Tibial nerve (tissue), 4 donors: ENCODE data around the gene CYTH1. TPM values are rescaled to one million over a fixed set of nuclear protein-coding genes. Genes with fewer than 3 reads are reported as not detected.

Experiments
- DNase-seq, 2 donors: peaks; one replicate each; pipeline ENCODE4 v3.0.0-alpha.2; 2019; ENCODE audit warnings: low spot score in 2 of 2
- H3K27ac ChIP-seq, 4 donors: fragments of 200-600 bp; sonication (generic) in 3 of 4; one replicate each; pipeline ENCODE4 v1.5.1; 2017 to 2019; ENCODE audit warnings: mild to moderate bottlenecking in 1 of 4
- H3K27me3 ChIP-seq, 2 donors: fragments of 200-600 bp; sonication (generic) in 1 of 2; one replicate each; pipeline versions ENCODE4 v1.5.1 to v1.6.0; 2017 to 2019
- H3K36me3 ChIP-seq, 3 donors: fragments of 200-600 bp; sonication (generic); one replicate each; pipeline ENCODE4 v1.5.1; 2018 to 2019
- H3K4me1 ChIP-seq, 4 donors: fragments of 200-600 bp; sonication (generic) in 3 of 4; one replicate each; pipeline ENCODE4 v1.5.1; 2017 to 2019
- H3K4me3 ChIP-seq, 4 donors: fragments of 200-600 bp; sonication (generic) in 3 of 4; one replicate each; pipeline ENCODE4 v1.5.1; 2017 to 2019; ENCODE audit warnings: mild to moderate bottlenecking in 1 of 4, moderate library complexity in 1 of 4
- H3K9me3 ChIP-seq, 4 donors: fragments of 200-600 bp; sonication (generic) in 3 of 4; one replicate each; pipeline ENCODE4 v1.5.1; 2017 to 2019
- EP300 ChIP-seq, 2 donors: sonication (generic); formaldehyde crosslinking; IDR thresholded peaks; one replicate each; pipeline ENCODE4 v1.6.1; 2017; ENCODE audit warnings: antibody characterized with exemption in 2 of 2, mild to moderate bottlenecking in 1 of 2
- POLR2A ChIP-seq, 2 donors: fragments of 450-650 bp; IDR thresholded peaks; one replicate each; pipeline ENCODE4 v1.6.1; 2017; ENCODE audit warnings: antibody characterized with exemption in 2 of 2, mild to moderate bottlenecking in 2 of 2, moderate library complexity in 2 of 2
- WGBS, 2 donors: methylation state at CpG; one replicate each; pipeline ENCODE4 v1.1.5; 2018; 5-methylcytosine and 5-hydroxymethylcytosine counted together
- total RNA-seq, 4 donors: library from RNA; depleted of rRNA; stranded (reverse); fragments of >200 nt; gene quantifications; one replicate each; pipeline ENCODE4 v1.1.0, GENCODE V29; 2016
- TF ChIP-seq, protein P1 (sequence below), 5 experiments: fragments of 200-600 bp in 3 of 5; fragments of 450-650 bp in 2 of 5; sonication (generic) in 3 of 5; IDR thresholded peaks; one replicate each; pipeline ENCODE4 v1.5.1; 2016 to 2019; ENCODE audit warnings: antibody characterized with exemption in 5 of 5, mild to moderate bottlenecking in 3 of 5, moderate library complexity in 2 of 5

CYTH1 gene
- total RNA-seq, 4 donors from 2014 or later: 53.1 to 81.0 (median 63.8) TPM

DNA sequence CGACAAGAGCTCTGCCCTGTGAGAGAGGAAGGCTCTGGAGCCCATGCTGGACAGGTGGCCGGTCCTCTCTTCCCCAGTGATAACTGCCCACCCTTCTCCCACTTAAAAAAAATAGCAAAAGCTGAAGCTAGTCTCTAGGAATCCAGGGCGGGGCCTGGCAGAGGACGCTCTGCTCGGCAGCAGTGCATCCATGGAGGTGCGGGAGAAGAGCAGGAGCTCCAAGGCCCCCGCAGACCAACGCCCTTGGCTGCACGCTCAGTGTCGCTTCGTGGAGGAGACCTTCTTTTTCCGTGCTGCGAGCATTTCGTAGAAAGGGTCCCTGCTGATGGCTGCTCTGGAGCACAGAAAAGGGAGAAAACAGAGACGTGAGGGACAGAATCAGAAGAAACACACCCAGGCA lies 106.2 kb downstream of the CYTH1 start:
- peaks cover 0 to 86% (median 43%) of the 10 kb centered on the region in 3 donors for H3K36me3 ChIP-seq
- TF ChIP-seq, protein P1, sequence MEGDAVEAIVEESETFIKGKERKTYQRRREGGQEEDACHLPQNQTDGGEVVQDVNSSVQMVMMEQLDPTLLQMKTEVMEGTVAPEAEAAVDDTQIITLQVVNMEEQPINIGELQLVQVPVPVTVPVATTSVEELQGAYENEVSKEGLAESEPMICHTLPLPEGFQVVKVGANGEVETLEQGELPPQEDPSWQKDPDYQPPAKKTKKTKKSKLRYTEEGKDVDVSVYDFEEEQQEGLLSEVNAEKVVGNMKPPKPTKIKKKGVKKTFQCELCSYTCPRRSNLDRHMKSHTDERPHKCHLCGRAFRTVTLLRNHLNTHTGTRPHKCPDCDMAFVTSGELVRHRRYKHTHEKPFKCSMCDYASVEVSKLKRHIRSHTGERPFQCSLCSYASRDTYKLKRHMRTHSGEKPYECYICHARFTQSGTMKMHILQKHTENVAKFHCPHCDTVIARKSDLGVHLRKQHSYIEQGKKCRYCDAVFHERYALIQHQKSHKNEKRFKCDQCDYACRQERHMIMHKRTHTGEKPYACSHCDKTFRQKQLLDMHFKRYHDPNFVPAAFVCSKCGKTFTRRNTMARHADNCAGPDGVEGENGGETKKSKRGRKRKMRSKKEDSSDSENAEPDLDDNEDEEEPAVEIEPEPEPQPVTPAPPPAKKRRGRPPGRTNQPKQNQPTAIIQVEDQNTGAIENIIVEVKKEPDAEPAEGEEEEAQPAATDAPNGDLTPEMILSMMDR (IDR thresholded peaks at IDR 0.05): no peak
- TF ChIP-seq POLR2A (IDR thresholded peaks at IDR 0.05) (no peak), EP300 (IDR thresholded peaks at IDR 0.05) (no peak)
- 87 to 88% methylated on average over 15 of the region's 15 CpGs for WGBS, 2 donors
- H3K4me3 ChIP-seq: no peak overlapping the region
- no peaks in the 10 kb centered on the region for H3K27me3 ChIP-seq
- no peak overlapping the region for H3K27ac ChIP-seq
- DNase-seq: no peak
- H3K4me1 ChIP-seq: peaks cover 0 to 3% (median 0%) of the 10 kb centered on the region in 4 donors
- no peaks in the 10 kb centered on the region for H3K9me3 ChIP-seq

DNA sequence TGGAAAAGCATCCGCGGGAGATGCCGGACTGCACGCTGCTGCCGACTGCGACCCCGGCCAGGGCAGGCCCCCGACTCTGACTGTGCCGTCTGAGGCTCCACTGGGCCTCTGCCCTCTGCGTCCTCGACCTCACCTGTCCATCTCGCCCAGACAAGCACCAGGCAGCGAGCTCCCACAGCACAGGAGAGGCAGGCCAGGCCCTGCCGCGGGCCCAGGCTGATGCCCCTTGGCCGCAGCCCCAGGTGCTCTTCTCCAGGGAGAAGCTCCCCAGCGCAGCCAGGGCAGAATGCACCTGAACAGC lies 106.8 kb downstream of the CYTH1 start:
- Histone ChIP-seq H3K9me3 (no peaks in the 10 kb centered on the region), H3K27ac (no peak overlapping the region), H3K27me3 (no peaks in the 10 kb centered on the region), H3K4me1 (peaks cover 0 to 3% (median 0%) of the 10 kb centered on the region in 4 donors), H3K4me3 (no peak overlapping the region), H3K36me3 (peaks cover 0 to 85% (median 43%) of the 10 kb centered on the region in 3 donors)
- TF ChIP-seq POLR2A (IDR thresholded peaks at IDR 0.05) (no peak), EP300 (IDR thresholded peaks at IDR 0.05) (no peak)
- TF ChIP-seq, protein P1 (IDR thresholded peaks at IDR 0.05): no peak
- DNase-seq: no peak
- WGBS, 2 donors: 91 to 93% methylated on average over 17 of the region's 17 CpGs

DNA sequence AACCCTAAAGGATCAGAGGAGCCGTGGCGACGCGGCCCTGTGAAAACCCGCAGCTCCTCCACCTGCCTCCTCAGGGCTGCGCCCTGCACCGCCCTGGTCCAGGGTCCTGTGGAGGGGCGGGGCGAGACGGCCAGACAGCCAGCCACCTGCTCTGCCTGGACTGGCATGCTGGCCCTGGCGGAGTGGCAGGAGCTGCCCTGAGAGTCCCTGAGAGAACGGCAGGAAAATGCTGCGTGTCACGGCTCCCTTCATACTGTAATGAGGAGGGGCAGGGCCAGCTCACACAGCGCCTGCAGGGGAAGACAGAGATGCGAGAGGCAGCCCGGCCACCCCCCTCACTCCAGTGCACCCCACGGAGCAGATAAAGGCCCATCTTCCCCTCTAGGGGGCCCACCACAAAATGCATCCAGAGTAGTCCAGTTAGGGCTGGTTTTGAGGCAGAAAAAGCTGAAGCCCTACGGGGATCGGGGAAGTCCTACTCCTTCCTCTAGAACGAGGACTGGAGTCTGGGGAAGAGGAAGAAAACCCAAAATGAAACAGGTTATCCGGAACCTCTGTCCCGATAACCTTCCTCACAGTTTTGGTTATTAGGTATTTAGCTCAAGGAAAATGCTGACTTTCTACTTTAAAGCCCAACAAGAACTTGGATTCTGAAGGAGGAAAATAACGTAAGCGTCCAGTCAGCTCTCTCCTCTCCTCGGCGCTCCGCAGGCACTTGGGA lies 107.3 kb downstream of the CYTH1 start:
- H3K27ac ChIP-seq: no peak overlapping the region
- H3K4me3 ChIP-seq: no peak overlapping the region
- H3K36me3 ChIP-seq: peaks cover 0 to 80% (median 43%) of the 10 kb centered on the region in 3 donors
- TF ChIP-seq, protein P1 (IDR thresholded peaks at IDR 0.05): no peak
- TF ChIP-seq POLR2A (IDR thresholded peaks at IDR 0.05) (no peak), EP300 (IDR thresholded peaks at IDR 0.05) (no peak)
- no peaks in the 10 kb centered on the region for H3K9me3 ChIP-seq
- WGBS, 2 donors: 83 to 89% methylated on average over 27 to 28 of the region's 28 CpGs
- H3K4me1 ChIP-seq: peaks cover 0 to 3% (median 0%) of the 10 kb centered on the region in 4 donors
- DNase-seq: no peak
- no peaks in the 10 kb centered on the region for H3K27me3 ChIP-seq

DNA sequence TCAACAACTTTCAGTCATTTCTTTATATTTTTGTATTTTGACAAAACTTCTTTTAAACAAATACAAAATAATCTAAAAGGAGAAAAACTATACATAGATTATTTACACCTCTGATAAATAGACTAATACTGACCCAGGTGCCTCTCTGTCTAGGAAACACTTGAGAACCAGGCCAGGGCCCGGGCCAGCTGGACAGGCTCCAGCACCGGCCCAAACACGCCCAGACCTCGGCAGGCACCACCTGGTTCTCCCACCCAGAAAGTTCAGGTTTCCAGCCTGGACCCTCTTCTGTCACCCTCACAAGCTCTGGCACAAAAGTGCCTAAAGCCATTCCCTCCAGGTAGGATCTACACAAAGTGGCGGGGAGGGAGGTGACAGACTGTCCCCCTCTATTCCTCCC lies 107.9 kb downstream of the CYTH1 start:
- no peak overlapping the region for H3K4me3 ChIP-seq
- peaks cover 0 to 3% (median 0%) of the 10 kb centered on the region in 4 donors for H3K4me1 ChIP-seq
- no peak overlapping the region for H3K27ac ChIP-seq
- WGBS, 2 donors: 83 to 84% methylated on average over 5 of the region's 5 CpGs
- peaks cover 0 to 74% (median 43%) of the 10 kb centered on the region in 3 donors for H3K36me3 ChIP-seq
- TF ChIP-seq, protein P1 (IDR thresholded peaks at IDR 0.05): no peak
- no peak for TF ChIP-seq EP300 (IDR thresholded peaks at IDR 0.05)
- no peak for TF ChIP-seq POLR2A (IDR thresholded peaks at IDR 0.05)
- no peak for DNase-seq
- no peaks in the 10 kb centered on the region for H3K9me3 ChIP-seq
- H3K27me3 ChIP-seq: no peaks in the 10 kb centered on the region

DNA sequence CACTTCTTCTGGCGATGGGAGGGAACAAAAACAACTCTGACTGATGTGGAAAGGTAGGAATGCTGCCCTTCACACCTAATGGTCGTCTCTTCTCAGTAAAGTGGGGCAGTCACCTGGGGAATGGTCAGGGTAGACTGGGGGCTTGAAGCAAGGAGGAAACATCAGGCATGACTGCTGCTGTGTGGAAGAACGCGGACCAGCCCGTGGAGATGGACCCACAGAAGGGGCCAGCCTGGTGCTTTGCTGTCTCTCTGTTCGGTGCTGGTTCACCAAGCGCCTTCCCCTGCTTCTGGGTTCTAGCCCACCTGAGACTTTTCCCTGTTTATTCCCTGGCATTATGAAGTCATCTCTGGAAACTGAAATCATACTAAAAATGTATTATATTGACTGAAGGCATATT lies 108.7 kb downstream of the CYTH1 start:
- no peak overlapping the region for H3K4me3 ChIP-seq
- DNase-seq: no peak
- H3K9me3 ChIP-seq: no peaks in the 10 kb centered on the region
- H3K4me1 ChIP-seq: peaks cover 0 to 3% (median 0%) of the 10 kb centered on the region in 4 donors
- TF ChIP-seq, protein P1 (IDR thresholded peaks at IDR 0.05): no peak
- TF ChIP-seq POLR2A (IDR thresholded peaks at IDR 0.05): no peak
- no peak for TF ChIP-seq EP300 (IDR thresholded peaks at IDR 0.05)
- peaks cover 0 to 67% (median 39%) of the 10 kb centered on the region in 3 donors for H3K36me3 ChIP-seq
- no peaks in the 10 kb centered on the region for H3K27me3 ChIP-seq
- H3K27ac ChIP-seq: no peak overlapping the region
- WGBS, 2 donors: 84 to 86% methylated on average over 7 of the region's 7 CpGs
